A549 (cell line): ENCODE results near the gene CMTM1.

Experiments
- CTCF ChIP-seq: fragments of >200 bp; sonication (Bioruptor Twin); formaldehyde crosslinking; IDR thresholded peaks from 3 replicates; pipeline ENCODE4 v1.5.1; 2016
- EP300 ChIP-seq, 2 experiments: fragments of >200 bp; sonication (Bioruptor Twin); formaldehyde crosslinking; IDR thresholded peaks; 2 replicates in 1 of 2; 3 replicates in 1 of 2; pipeline ENCODE4 v1.6.1; 2016 to 2017
- JUN ChIP-seq, 2 experiments: fragments of >200 bp; sonication (Bioruptor Twin); formaldehyde crosslinking; IDR thresholded peaks; 2 replicates in 1 of 2; 3 replicates in 1 of 2; pipeline ENCODE4 v1.6.1; 2016 to 2017

GRCh38 chr16:66516808-66517585, 49.2 kb upstream of the CMTM1 start:
- TF ChIP-seq JUN (IDR thresholded peaks at IDR 0.05) (peak; percentile 75 to 82; a peak in 3 of 5 replicates), EP300 (IDR thresholded peaks at IDR 0.05) (peak; percentile 87 to 88; a peak in 4 of 5 replicates), CTCF (no peak)
